SK-N-SH treated with all-trans-retinoic acid at 6 μM for 48 hours (cell line): ENCODE measurements around the gene RPL41.

ENCODE experiments used
- ATAC-seq: fragments of 200-7000 bp; cut with Tn5 transposase; 3 replicates; pipeline ENCODE4 v1.9.1; 2020; ENCODE audit warnings: mild to moderate bottlenecking, moderate library complexity
- ARNTL ChIP-seq: fragments of 450-650 bp; formaldehyde crosslinking; IDR thresholded peaks from 2 replicates; pipeline ENCODE4 v1.5.0; 2020; ENCODE audit warnings: low read depth, mild to moderate bottlenecking, moderate library complexity, borderline replicate concordance
- BACH2 ChIP-seq: fragments of 250-450 bp; sonication (Bioruptor Pico); IDR thresholded peaks from 2 replicates; pipeline ENCODE4 v1.9.0; 2021; ENCODE audit warnings: mild to moderate bottlenecking, borderline replicate concordance
- CREB5 ChIP-seq: fragments of 250-450 bp; sonication (Bioruptor Pico); IDR thresholded peaks from 2 replicates; pipeline ENCODE4 v1.5.1; 2020; ENCODE audit warnings: low read depth, mild to moderate bottlenecking, moderate library complexity
- CSDC2 ChIP-seq: fragments of 250-450 bp; sonication (Bioruptor Pico); IDR thresholded peaks from 2 replicates; pipeline ENCODE4 v1.5.0; 2020; ENCODE audit warnings: mild to moderate bottlenecking, moderate library complexity
- ESRRG ChIP-seq: fragments of 250-450 bp; sonication (Bioruptor Pico); IDR thresholded peaks from 2 replicates; pipeline ENCODE4 v1.6.1; 2021; ENCODE audit warnings: mild to moderate bottlenecking
- GLIS3 ChIP-seq: fragments of 250-450 bp; sonication (Bioruptor Pico); IDR thresholded peaks from 2 replicates; pipeline ENCODE4 v1.5.0; 2020; ENCODE audit warnings: mild to moderate bottlenecking, moderate library complexity
- POU6F1 ChIP-seq: fragments of 250-450 bp; sonication (Bioruptor Pico); IDR thresholded peaks from 2 replicates; pipeline ENCODE4 v1.8.0; 2021; ENCODE audit warnings: low read depth, mild to moderate bottlenecking, moderate library complexity, borderline replicate concordance
- RARB ChIP-seq: fragments of 250-450 bp; sonication (Bioruptor Pico); IDR thresholded peaks from 2 replicates; pipeline ENCODE4 v1.8.0; 2021; ENCODE audit warnings: mild to moderate bottlenecking, moderate library complexity
- SNAI2 ChIP-seq: fragments of 250-450 bp; sonication (Bioruptor Pico); IDR thresholded peaks from 2 replicates; pipeline ENCODE4 v1.5.0; 2020; ENCODE audit warnings: mild to moderate bottlenecking, moderate library complexity
- TCF4 ChIP-seq: fragments of 250-450 bp; sonication (Bioruptor Pico); IDR thresholded peaks from 2 replicates; pipeline ENCODE4 v1.8.0; 2021; ENCODE audit warnings: mild to moderate bottlenecking, moderate library complexity, borderline replicate concordance
- TOX ChIP-seq: fragments of 250-450 bp; sonication (Bioruptor Pico); IDR thresholded peaks from 2 replicates; pipeline ENCODE4 v1.8.0; 2021; ENCODE audit warnings: mild to moderate bottlenecking, moderate library complexity, borderline replicate concordance
- TSHZ2 ChIP-seq: fragments of 250-450 bp; sonication (Bioruptor Pico); IDR thresholded peaks from 2 replicates; pipeline ENCODE4 v1.5.0; 2020; ENCODE audit warnings: mild to moderate bottlenecking, moderate library complexity
- ZC3H10 ChIP-seq: fragments of 250-450 bp; sonication (Bioruptor Pico); IDR thresholded peaks from 2 replicates; pipeline ENCODE4 v1.5.1; 2021; ENCODE audit warnings: mild to moderate bottlenecking, moderate library complexity
- ZFP3 ChIP-seq: fragments of 250-450 bp; sonication (Bioruptor Pico); IDR thresholded peaks from 2 replicates; pipeline ENCODE4 v1.5.0; 2020; ENCODE audit warnings: mild to moderate bottlenecking, moderate library complexity
- ZFP30 ChIP-seq: fragments of 450-650 bp; formaldehyde crosslinking; IDR thresholded peaks from 2 replicates; pipeline ENCODE4 v1.5.0; 2022; ENCODE audit warnings: mild to moderate bottlenecking, moderate library complexity
- ZNF565 ChIP-seq: fragments of 450-650 bp; formaldehyde crosslinking; conservative IDR thresholded peaks from 2 replicates; pipeline ENCODE4 v1.5.0; 2020; ENCODE audit warnings: low read depth, mild to moderate bottlenecking, moderate library complexity
- ZNF8 ChIP-seq: fragments of 450-650 bp; formaldehyde crosslinking; IDR thresholded peaks from 2 replicates; pipeline ENCODE4 v1.5.0; 2020; ENCODE audit warnings: mild to moderate bottlenecking, moderate library complexity
- TF ChIP-seq, protein P1 (sequence below): fragments of 250-450 bp; sonication (Bioruptor Pico); IDR thresholded peaks from 2 replicates; pipeline ENCODE4 v1.8.0; 2020; ENCODE audit warnings: mild to moderate bottlenecking, moderate library complexity, borderline replicate concordance
- TF ChIP-seq, protein P2 (sequence below): fragments of 250-450 bp; sonication (Bioruptor Pico); IDR thresholded peaks from 2 replicates; pipeline ENCODE4 v1.5.1; 2021; ENCODE audit warnings: mild to moderate bottlenecking, moderate library complexity

Gene RPL41

GRCh38 chr12:56078931-56079722 lies 37.3 kb upstream of the RPL41 start:
- peak; percentile 94 for ATAC-seq
- 0 out of 2 replicates have a peak, but pooled peaks have one; percentile 40 for TF ChIP-seq TSHZ2 (CRISPR knock-in tag)
- TF ChIP-seq SNAI2 = peak; percentile 98
- TF ChIP-seq ZNF8 (CRISPR knock-in tag) = no peak

DNA sequence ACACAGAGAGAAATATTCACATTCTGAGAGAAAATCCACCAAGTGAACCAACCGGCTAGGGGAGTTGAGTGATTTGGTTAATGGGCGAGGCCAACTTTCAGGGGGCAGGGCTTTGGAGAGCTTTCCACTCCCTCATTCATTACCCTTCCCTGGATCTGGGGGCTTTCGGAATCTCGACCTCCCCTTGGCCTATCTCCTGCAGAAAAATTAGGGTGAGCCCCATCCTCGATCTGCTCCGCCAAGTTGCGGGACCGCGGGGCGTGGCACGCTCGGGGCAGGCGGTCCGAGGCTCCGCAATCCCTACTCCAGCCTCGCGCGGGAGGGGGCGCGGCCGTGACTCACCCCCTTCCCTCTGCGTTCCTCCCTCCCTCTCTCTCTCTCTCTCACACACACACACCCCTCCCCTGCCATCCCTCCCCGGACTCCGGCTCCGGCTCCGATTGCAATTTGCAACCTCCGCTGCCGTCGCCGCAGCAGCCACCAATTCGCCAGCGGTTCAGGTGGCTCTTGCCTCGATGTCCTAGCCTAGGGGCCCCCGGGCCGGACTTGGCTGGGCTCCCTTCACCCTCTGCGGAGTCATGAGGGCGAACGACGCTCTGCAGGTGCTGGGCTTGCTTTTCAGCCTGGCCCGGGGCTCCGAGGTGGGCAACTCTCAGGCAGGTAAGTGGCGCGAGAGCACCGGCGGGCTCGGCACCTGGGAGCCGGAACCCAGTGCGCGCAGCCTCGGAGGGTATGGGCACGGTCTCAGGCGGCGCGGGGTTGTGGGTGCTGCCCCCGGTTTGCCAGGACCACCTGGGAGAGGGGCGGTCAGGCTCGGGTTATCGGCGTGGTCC lies 36.5 kb upstream of the RPL41 start, which contains the start of gene ERBB3:
Gene ERBB3, plus strand, starts transcription at position 443 of the 833 bp plus-strand sequence. Its CDS starts 136 bp downstream, at position 579.
- ATAC-seq = peak; percentile 80
- TF ChIP-seq, protein P1, sequence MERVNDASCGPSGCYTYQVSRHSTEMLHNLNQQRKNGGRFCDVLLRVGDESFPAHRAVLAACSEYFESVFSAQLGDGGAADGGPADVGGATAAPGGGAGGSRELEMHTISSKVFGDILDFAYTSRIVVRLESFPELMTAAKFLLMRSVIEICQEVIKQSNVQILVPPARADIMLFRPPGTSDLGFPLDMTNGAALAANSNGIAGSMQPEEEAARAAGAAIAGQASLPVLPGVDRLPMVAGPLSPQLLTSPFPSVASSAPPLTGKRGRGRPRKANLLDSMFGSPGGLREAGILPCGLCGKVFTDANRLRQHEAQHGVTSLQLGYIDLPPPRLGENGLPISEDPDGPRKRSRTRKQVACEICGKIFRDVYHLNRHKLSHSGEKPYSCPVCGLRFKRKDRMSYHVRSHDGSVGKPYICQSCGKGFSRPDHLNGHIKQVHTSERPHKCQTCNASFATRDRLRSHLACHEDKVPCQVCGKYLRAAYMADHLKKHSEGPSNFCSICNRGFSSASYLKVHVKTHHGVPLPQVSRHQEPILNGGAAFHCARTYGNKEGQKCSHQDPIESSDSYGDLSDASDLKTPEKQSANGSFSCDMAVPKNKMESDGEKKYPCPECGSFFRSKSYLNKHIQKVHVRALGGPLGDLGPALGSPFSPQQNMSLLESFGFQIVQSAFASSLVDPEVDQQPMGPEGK (CRISPR knock-in tag) = peak; percentile 70; the same call in 1 of the 2 replicates
- TF ChIP-seq CREB5 = no peak

DNA sequence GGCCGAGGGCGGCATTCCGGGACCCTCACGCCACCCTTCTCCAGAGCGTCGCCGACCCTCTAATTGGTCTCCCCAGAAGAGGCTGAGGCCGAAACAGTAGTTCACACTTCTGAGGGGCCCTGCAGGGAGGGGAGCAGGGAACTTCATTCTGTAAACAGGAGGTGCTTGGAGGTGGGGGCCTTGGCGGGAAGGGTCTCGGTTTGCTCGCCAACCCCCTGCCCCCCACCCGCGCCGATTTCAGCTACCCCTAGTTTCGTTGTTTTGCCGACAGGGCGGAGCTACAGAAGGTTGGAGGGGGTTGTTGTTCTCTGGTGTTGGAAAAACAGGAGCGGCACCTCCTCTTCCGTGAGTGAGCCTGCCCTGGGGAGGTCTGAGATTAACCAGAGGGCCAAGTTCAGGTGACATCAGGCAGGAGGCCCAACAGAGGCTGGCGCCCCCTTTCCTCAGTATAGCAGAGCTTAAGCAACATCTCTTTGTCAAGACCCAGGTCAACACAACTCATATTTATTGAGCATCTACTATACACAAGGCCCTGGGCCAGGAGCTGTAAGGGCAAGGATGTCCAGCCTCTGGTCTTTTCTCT lies 35.8 kb upstream of the RPL41 start:
- ATAC-seq = no peak

More for the DNA sequence above, 35.8 kb upstream of the RPL41 start:
- TF ChIP-seq BACH2 (CRISPR knock-in tag) (no peak), ZNF8 (CRISPR knock-in tag) (no peak), TCF4 (CRISPR knock-in tag) (no peak), POU6F1 (CRISPR knock-in tag) (no peak), CSDC2 (CRISPR knock-in tag) (no peak), ZFP30 (no peak), ARNTL (CRISPR knock-in tag) (no peak), RARB (CRISPR knock-in tag) (no peak), GLIS3 (no peak), TSHZ2 (CRISPR knock-in tag) (no peak), ZNF565 (CRISPR knock-in tag) (no peak), CREB5 (no peak), ESRRG (no peak), ZFP3 (CRISPR knock-in tag) (no peak), SNAI2 (no peak), TOX (CRISPR knock-in tag) (no peak), ZC3H10 (CRISPR knock-in tag) (no peak)
- TF ChIP-seq, protein P2, sequence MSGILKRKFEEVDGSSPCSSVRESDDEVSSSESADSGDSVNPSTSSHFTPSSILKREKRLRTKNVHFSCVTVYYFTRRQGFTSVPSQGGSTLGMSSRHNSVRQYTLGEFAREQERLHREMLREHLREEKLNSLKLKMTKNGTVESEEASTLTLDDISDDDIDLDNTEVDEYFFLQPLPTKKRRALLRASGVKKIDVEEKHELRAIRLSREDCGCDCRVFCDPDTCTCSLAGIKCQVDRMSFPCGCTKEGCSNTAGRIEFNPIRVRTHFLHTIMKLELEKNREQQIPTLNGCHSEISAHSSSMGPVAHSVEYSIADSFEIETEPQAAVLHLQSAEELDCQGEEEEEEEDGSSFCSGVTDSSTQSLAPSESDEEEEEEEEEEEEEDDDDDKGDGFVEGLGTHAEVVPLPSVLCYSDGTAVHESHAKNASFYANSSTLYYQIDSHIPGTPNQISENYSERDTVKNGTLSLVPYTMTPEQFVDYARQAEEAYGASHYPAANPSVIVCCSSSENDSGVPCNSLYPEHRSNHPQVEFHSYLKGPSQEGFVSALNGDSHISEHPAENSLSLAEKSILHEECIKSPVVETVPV (CRISPR knock-in tag) = no peak
